Ascending aorta (tissue), 2 donors: ENCODE measurements around the gene EIF5A2. TPM values are rescaled to one million over a fixed set of nuclear protein-coding genes. Genes with fewer than 3 reads are reported as not detected.

Experiments
- DNase-seq, 2 donors: peaks; one replicate each; pipeline ENCODE4 v3.0.0-alpha.2; 2019; ENCODE audit warnings: low spot score in 2 of 2
- H3K27ac ChIP-seq, 2 donors: fragments of 200-600 bp; sonication (generic); one replicate each; pipeline ENCODE4 v1.5.1; 2016 to 2017; ENCODE audit warnings: mild to moderate bottlenecking in 1 of 2
- H3K27me3 ChIP-seq: fragments of 200-600 bp; sonication (generic); one replicate; pipeline ENCODE4 v1.5.1; 2017
- H3K36me3 ChIP-seq, 2 donors: fragments of 200-600 bp; sonication (generic); one replicate each; pipeline ENCODE4 v1.5.1; 2016
- H3K4me1 ChIP-seq, 2 donors: fragments of 200-600 bp; sonication (generic); one replicate each; pipeline ENCODE4 v1.5.1; 2016 to 2017; ENCODE audit warnings: mild to moderate bottlenecking in 1 of 2
- H3K4me3 ChIP-seq, 2 donors: fragments of 200-600 bp; sonication (generic); one replicate each; pipeline ENCODE4 v1.5.1; 2016 to 2017; ENCODE audit warnings: mild to moderate bottlenecking in 1 of 2
- H3K9me3 ChIP-seq, 2 donors: fragments of 200-600 bp; sonication (generic); one replicate each; pipeline ENCODE4 v1.5.1; 2016
- intact Hi-C: fragments of 100-400 bp; cut with DNase I; formaldehyde crosslinking; loops from one replicate; pipeline ENCODE4 v1.15.1; 2023
- total RNA-seq: library from RNA; depleted of rRNA; stranded (reverse); fragments of >200 nt; gene quantifications from one replicate; pipeline ENCODE4 v1.1.0, GENCODE V29; 2016
- TF ChIP-seq, protein P1 (sequence below), 3 experiments: fragments of 200-600 bp in 2 of 3; fragments of 450-650 bp in 1 of 3; sonication (generic) in 2 of 3; IDR thresholded peaks; one replicate each; pipeline ENCODE4 v1.5.1; 2016 to 2019; ENCODE audit warnings: antibody characterized with exemption in 3 of 3, mild to moderate bottlenecking in 1 of 3, moderate library complexity in 1 of 3

The EIF5A2 gene
- 28.6 TPM for total RNA-seq

GRCh38 chr3:170908235-170909116 is at the start of gene EIF5A2:
Gene EIF5A2 (minus strand): TSS chr3:170908637. CDS start chr3:170907806, 831 bp downstream.
- H3K27me3 ChIP-seq, result no peaks in the 10 kb centered on the region
- peaks cover 0 to 6% of the 10 kb centered on the region in 2 donors for H3K4me1 ChIP-seq
- peak within 1 kb of the TSS; percentile 86 to 95 for H3K4me3 ChIP-seq
- H3K36me3 ChIP-seq, result no peaks in the 10 kb centered on the region
- intact Hi-C loops, result loop anchor here (1.0 to 5.0 kb wide), 3 partner anchors 38 to 552 kb away; partner anchors contain the start of gene RPL22L1
- H3K9me3 ChIP-seq, result peaks cover 15 to 23% of the 10 kb centered on the region in 2 donors
- TF ChIP-seq, protein P1, sequence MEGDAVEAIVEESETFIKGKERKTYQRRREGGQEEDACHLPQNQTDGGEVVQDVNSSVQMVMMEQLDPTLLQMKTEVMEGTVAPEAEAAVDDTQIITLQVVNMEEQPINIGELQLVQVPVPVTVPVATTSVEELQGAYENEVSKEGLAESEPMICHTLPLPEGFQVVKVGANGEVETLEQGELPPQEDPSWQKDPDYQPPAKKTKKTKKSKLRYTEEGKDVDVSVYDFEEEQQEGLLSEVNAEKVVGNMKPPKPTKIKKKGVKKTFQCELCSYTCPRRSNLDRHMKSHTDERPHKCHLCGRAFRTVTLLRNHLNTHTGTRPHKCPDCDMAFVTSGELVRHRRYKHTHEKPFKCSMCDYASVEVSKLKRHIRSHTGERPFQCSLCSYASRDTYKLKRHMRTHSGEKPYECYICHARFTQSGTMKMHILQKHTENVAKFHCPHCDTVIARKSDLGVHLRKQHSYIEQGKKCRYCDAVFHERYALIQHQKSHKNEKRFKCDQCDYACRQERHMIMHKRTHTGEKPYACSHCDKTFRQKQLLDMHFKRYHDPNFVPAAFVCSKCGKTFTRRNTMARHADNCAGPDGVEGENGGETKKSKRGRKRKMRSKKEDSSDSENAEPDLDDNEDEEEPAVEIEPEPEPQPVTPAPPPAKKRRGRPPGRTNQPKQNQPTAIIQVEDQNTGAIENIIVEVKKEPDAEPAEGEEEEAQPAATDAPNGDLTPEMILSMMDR (IDR thresholded peaks at IDR 0.05), result peak in 1 of 3 experiments; percentile 8
- peak; percentile 85 to 97 for DNase-seq
- peak within 1 kb of the TSS; percentile 79 to 85 for H3K27ac ChIP-seq

- H3K27me3 ChIP-seq, result no peaks in the 10 kb centered on the region
- intact Hi-C loops, result no loop called here
- no peak for DNase-seq
Measured at GRCh38 chr3:170956647-170957046, 48.2 kb upstream of the EIF5A2 start.

DNA sequence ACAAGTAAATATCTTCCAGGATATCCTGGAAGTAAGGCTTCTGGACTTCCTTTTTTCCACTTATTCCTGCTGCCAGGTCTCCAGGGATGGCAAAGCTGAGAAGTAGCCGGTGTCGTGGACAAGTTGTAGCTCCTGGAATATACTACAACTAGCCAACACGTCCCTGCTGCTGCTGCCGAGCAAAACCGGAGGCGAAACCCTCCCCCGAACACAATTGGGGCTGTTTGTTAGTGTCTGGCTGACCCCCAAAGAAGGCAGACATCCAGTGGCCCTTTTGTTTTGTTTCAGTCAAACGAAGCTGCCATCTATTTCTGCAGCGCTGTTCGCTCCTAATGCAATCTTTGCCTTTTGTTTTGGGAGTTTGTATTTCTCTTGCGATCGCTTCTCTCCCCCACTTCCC is 45.3 kb upstream of the EIF5A2 start:
- H3K27ac ChIP-seq, result no peak overlapping the region
- no peaks in the 10 kb centered on the region for H3K27me3 ChIP-seq
- no peaks in the 10 kb centered on the region for H3K4me1 ChIP-seq
- intact Hi-C loops, result no loop called here
- no peaks in the 10 kb centered on the region for H3K9me3 ChIP-seq
- no peak overlapping the region for H3K4me3 ChIP-seq
- DNase-seq, result no peak
- no peaks in the 10 kb centered on the region for H3K36me3 ChIP-seq
- TF ChIP-seq, protein P1 (IDR thresholded peaks at IDR 0.05), result no peak

More at GRCh38 chr3:170956647-170957046, 48.2 kb upstream of the EIF5A2 start:
- Histone ChIP-seq H3K4me3 (no peak overlapping the region), H3K9me3 (no peaks in the 10 kb centered on the region), H3K36me3 (no peaks in the 10 kb centered on the region), H3K4me1 (no peaks in the 10 kb centered on the region), H3K27ac (no peak overlapping the region)
- TF ChIP-seq, protein P1 (IDR thresholded peaks at IDR 0.05), result no peak

DNA sequence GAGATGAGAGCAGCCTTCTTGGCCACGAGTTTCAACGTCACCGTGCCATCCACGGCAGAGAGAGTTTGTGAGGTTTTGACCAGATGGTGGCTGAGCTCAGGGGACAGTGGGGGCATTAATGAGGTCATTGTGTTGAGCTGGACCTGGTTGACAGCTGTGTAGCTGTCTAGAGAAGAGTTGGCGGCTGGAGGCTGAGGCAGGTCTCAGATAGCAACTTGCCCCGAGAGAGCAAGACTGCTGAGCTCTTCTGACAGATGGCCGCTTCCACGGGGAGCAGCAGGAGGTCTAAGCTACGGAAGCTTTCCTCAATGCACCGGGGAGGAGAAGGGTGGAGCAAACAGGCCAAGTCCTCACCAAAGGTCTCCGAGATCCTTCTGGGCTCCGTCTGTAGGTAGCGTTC is 44.8 kb upstream of the EIF5A2 start:
- H3K27ac ChIP-seq, result no peak overlapping the region
- no peaks in the 10 kb centered on the region for H3K4me1 ChIP-seq
- no peak for DNase-seq
- no peaks in the 10 kb centered on the region for H3K36me3 ChIP-seq
- TF ChIP-seq, protein P1 (IDR thresholded peaks at IDR 0.05), result no peak
- no peaks in the 10 kb centered on the region for H3K27me3 ChIP-seq
- intact Hi-C loops, result no loop called here
- H3K9me3 ChIP-seq, result no peaks in the 10 kb centered on the region
- no peak overlapping the region for H3K4me3 ChIP-seq

GRCh38 chr3:170949211-170949610 is 40.8 kb upstream of the EIF5A2 start:
- H3K4me1 ChIP-seq, result no peaks in the 10 kb centered on the region
- TF ChIP-seq, protein P1 (IDR thresholded peaks at IDR 0.05), result no peak
- DNase-seq, result no peak
- H3K27ac ChIP-seq, result no peak overlapping the region
- intact Hi-C loops, result no loop called here
- H3K9me3 ChIP-seq, result no peaks in the 10 kb centered on the region
- no peak overlapping the region for H3K4me3 ChIP-seq
- no peaks in the 10 kb centered on the region for H3K36me3 ChIP-seq
- no peaks in the 10 kb centered on the region for H3K27me3 ChIP-seq
